H1 (cell line): ENCODE data around the gene TOGARAM1. TPM values are rescaled to one million over a fixed set of nuclear protein-coding genes. Genes with fewer than 3 reads are reported as not detected.

Experiments
- CREB1 ChIP-seq: IDR thresholded peaks from 2 replicates; pipeline ENCODE4 v1.6.1; 2012; ENCODE audit warnings: inconsistent platforms
- FOSL1 ChIP-seq: IDR thresholded peaks from 2 replicates; pipeline ENCODE4 v1.6.1; 2011; ENCODE audit warnings: mild to moderate bottlenecking, low read depth, low read length, moderate library complexity; ENCODE audit not compliant: insufficient read depth
- RBBP5 ChIP-seq: IDR thresholded peaks from 2 replicates; pipeline ENCODE4 v1.7.1; 2012; ENCODE audit warnings: low read depth, mild to moderate bottlenecking, inconsistent platforms, low read length, moderate library complexity, borderline replicate concordance
- RNF2 ChIP-seq: fragments of 200-900, 300-1000 bp; sonication (generic); IDR thresholded peaks from 2 replicates; pipeline ENCODE4 v1.7.1; 2016; ENCODE audit warnings: borderline replicate concordance, low read depth, mild to moderate bottlenecking, antibody characterized with exemption, low read length; ENCODE audit not compliant: poor library complexity, severe bottlenecking; ENCODE audit errors: missing control alignments
- polyA plus RNA-seq, 7 experiments: library from polyadenylated mRNA; depleted of rRNA in 3 of 7; stranded (reverse) in 5 of 7; unstranded in 2 of 7; fragments of >200 nt in 5 of 7; fragments of 200-250 nt in 2 of 7; gene quantifications; 1 replicate in 5 of 7; 2 replicates in 1 of 7; 4 replicates in 1 of 7; pipeline versions ENCODE4 v1.2.1 to v1.2.3, GENCODE V29; 2011 to 2013; ENCODE audit warnings: missing spikeins in 2 of 7, mixed read lengths in 2 of 7
- total RNA-seq: library from RNA; stranded (reverse); fragmentation: NEBNext Ultra II Directional; extraction: Animal tissue kit (Norgen Biotek cat#: 25700); gene quantifications from 2 replicates; pipeline ENCODE4 v1.2.1, GENCODE V29; 2021

Gene TOGARAM1
- total and polyA plus RNA-seq, 2 of the 8 experiments (the other 6 are each of a cell fraction or from before 2014, with no cell fraction given): 2.5 to 6.8 TPM

GRCh38 chr14:44968714-44969113, 6.7 kb downstream of the TOGARAM1 start (continued):
- no peak for TF ChIP-seq FOSL1
- no peak for TF ChIP-seq CREB1
- TF ChIP-seq RBBP5: no peak
- no peak for TF ChIP-seq RNF2
